H1 (cell line): ENCODE data around the gene MSI1. TPM values are rescaled to one million over a fixed set of nuclear protein-coding genes. Genes with fewer than 3 reads are reported as not detected.

Source experiments
- CTCF ChIA-PET: fragments of 300-600 bp; sonication (Branson Sonifier 250); formaldehyde crosslinking; loops from one replicate; lab custom pipeline; 2021; ENCODE audit not compliant: partially characterized antibody; lab: Charles Lee
- POLR2A ChIA-PET: fragments of 300-600 bp; sonication (Branson Sonifier 250); formaldehyde crosslinking; loops from one replicate; lab custom pipeline; 2021; ENCODE audit warnings: inconsistent platforms; ENCODE audit not compliant: partially characterized antibody; lab: Charles Lee
- DNase-seq, 2 experiments: peaks; one replicate each; pipeline versions ENCODE4 v3.0.0 to v3.0.0-alpha.2; 2010 to 2022; ENCODE audit warnings: low spot score in 2 of 2, low read depth in 1 of 2, mixed read lengths in 1 of 2
- FAIRE-seq: peaks from 2 replicates; lab custom pipeline; 2011; peaks lifted over from hg19 to GRCh38; lab: Jason Lieb, UNC
- H2AFZ ChIP-seq: 2 replicates; pipeline ENCODE4 v1.8.1; 2012; ENCODE audit warnings: low read length, inconsistent platforms
- H2AK5ac ChIP-seq: 2 replicates; pipeline ENCODE4 v1.6.1; 2013; ENCODE audit warnings: low read depth, low read length
- H2BK120ac ChIP-seq: replicated peaks from 2 replicates; pipeline ENCODE3; 2013; ENCODE audit warnings: low read depth, low read length, inconsistent platforms
- H2BK12ac ChIP-seq: 2 replicates; pipeline ENCODE4 v1.6.1; 2013; ENCODE audit warnings: low read depth, low read length
- H2BK15ac ChIP-seq: 2 replicates; pipeline ENCODE4 v1.6.1; 2013; ENCODE audit warnings: low read length
- H2BK20ac ChIP-seq: 2 replicates; pipeline ENCODE4 v1.6.1; 2013; ENCODE audit warnings: low read length
- H2BK5ac ChIP-seq: 2 replicates; pipeline ENCODE4 v1.6.1; 2013; ENCODE audit warnings: low read depth, low read length
- H3K14ac ChIP-seq: 2 replicates; pipeline ENCODE4 v1.6.1; 2013; ENCODE audit warnings: inconsistent platforms; ENCODE audit not compliant: insufficient read length
- H3K18ac ChIP-seq: 2 replicates; pipeline ENCODE4 v1.6.1; 2013; ENCODE audit warnings: low read length; ENCODE audit errors: extremely low read depth
- H3K23ac ChIP-seq: 2 replicates; pipeline ENCODE4 v1.6.1; 2013; ENCODE audit warnings: inconsistent platforms; ENCODE audit not compliant: insufficient read length
- H3K23me2 ChIP-seq: 2 replicates; pipeline ENCODE4 v1.6.1; 2013; ENCODE audit warnings: low read depth, low read length
- H3K27ac ChIP-seq: 2 replicates; pipeline ENCODE4 v1.6.1; 2011; ENCODE audit warnings: low read depth, low read length, inconsistent platforms
- H3K27me3 ChIP-seq, 4 experiments: replicated peaks in 1 of 4; 1 replicate in 1 of 4; 2 replicates in 3 of 4; pipeline versions ENCODE4 v1.6.1 to v1.8.1; 2011 to 2013; ENCODE audit warnings: low read length in 3 of 4, mild to moderate bottlenecking in 3 of 4, inconsistent platforms in 2 of 4, mixed read lengths in 2 of 4, moderate library complexity in 1 of 4; ENCODE audit not compliant: control insufficient read depth in 3 of 4, insufficient read depth in 3 of 4; ENCODE audit errors: extremely low read depth in 1 of 4
- H3K36me3 ChIP-seq, 4 experiments: 2 replicates each; pipeline versions ENCODE4 v1.6.1 to v1.8.1; 2011 to 2013; ENCODE audit warnings: mild to moderate bottlenecking in 4 of 4, low read length in 3 of 4, moderate library complexity in 2 of 4, control low read depth in 1 of 4, inconsistent platforms in 1 of 4; ENCODE audit not compliant: insufficient read depth in 4 of 4, control insufficient read depth in 2 of 4
- H3K4ac ChIP-seq: replicated peaks from 2 replicates; pipeline ENCODE3; 2013; ENCODE audit warnings: low read length, low read depth, mixed read lengths, inconsistent platforms; ENCODE audit not compliant: insufficient read length
- H3K4me1 ChIP-seq, 4 experiments: replicated peaks in 1 of 4; 1 replicate in 1 of 4; 2 replicates in 3 of 4; pipeline versions ENCODE4 v1.6.1 to v1.8.1; 2011 to 2013; ENCODE audit warnings: low read length in 3 of 4, inconsistent platforms in 2 of 4, mixed read lengths in 1 of 4; ENCODE audit not compliant: insufficient read depth in 4 of 4, control insufficient read depth in 3 of 4
- H3K4me2 ChIP-seq, 2 experiments: 2 replicates each; pipeline versions ENCODE4 v1.6.1 to v1.8.1; 2011 to 2013; ENCODE audit warnings: low read depth in 2 of 2, low read length in 2 of 2, control low read depth in 1 of 2, inconsistent platforms in 1 of 2, mild to moderate bottlenecking in 1 of 2; ENCODE audit not compliant: insufficient read depth in 1 of 2
- H3K4me3 ChIP-seq, 4 experiments: fragments of 200-600, 300-600 bp in 1 of 4; sonication (generic), shearing (Covaris generic), sonication (Bioruptor Twin) in 1 of 4; 2 replicates each; pipeline versions ENCODE4 v1.5.1 to v1.8.1; 2011 to 2016; ENCODE audit warnings: low read length in 4 of 4, low read depth in 3 of 4, control low read depth in 2 of 4, inconsistent platforms in 2 of 4, mild to moderate bottlenecking in 2 of 4, mixed read lengths in 1 of 4, moderate library complexity in 1 of 4; ENCODE audit not compliant: insufficient read depth in 2 of 4; ENCODE audit errors: extremely low read depth in 1 of 4
- H3K56ac ChIP-seq: replicated peaks from 2 replicates; pipeline ENCODE3; 2013; ENCODE audit warnings: low read depth, mild to moderate bottlenecking, mixed read lengths, low read length, inconsistent platforms; ENCODE audit not compliant: insufficient read length
- H3K79me1 ChIP-seq: 2 replicates; pipeline ENCODE4 v1.6.1; 2013; ENCODE audit warnings: low read depth, low read length, control low read depth
- H3K79me2 ChIP-seq, 2 experiments: 2 replicates each; pipeline versions ENCODE4 v1.6.1 to v1.8.1; 2012 to 2013; ENCODE audit warnings: low read length in 2 of 2, mild to moderate bottlenecking in 2 of 2, inconsistent platforms in 1 of 2; ENCODE audit not compliant: insufficient read depth in 2 of 2, control insufficient read depth in 1 of 2
- H3K9ac ChIP-seq, 4 experiments: replicated peaks in 1 of 4; 1 replicate in 1 of 4; 2 replicates in 3 of 4; pipeline versions ENCODE4 v1.6.1 to v1.8.1; 2011 to 2013; ENCODE audit warnings: low read depth in 3 of 4, low read length in 3 of 4, control low read depth in 2 of 4, mild to moderate bottlenecking in 2 of 4, moderate library complexity in 2 of 4, inconsistent platforms in 1 of 4; ENCODE audit errors: extremely low read depth in 1 of 4
- H3K9me3 ChIP-seq, 2 experiments: 2 replicates each; pipeline versions ENCODE4 v1.6.1 to v1.8.1; 2012 to 2013; ENCODE audit warnings: mild to moderate bottlenecking in 2 of 2, moderate library complexity in 2 of 2, control low read depth in 1 of 2, inconsistent platforms in 1 of 2, low read depth in 1 of 2, low read length in 1 of 2, mixed read lengths in 1 of 2; ENCODE audit not compliant: insufficient read depth in 2 of 2
- H4K20me1 ChIP-seq, 2 experiments: replicated peaks in 1 of 2; 2 replicates each; pipeline versions ENCODE3 to v1.8.1; 2011 to 2013; ENCODE audit warnings: inconsistent platforms in 2 of 2, low read length in 2 of 2, mild to moderate bottlenecking in 1 of 2; ENCODE audit not compliant: insufficient read depth in 2 of 2, control insufficient read depth in 1 of 2
- H4K5ac ChIP-seq: 2 replicates; pipeline ENCODE4 v1.6.1; 2013; ENCODE audit warnings: low read length, low read depth, mixed read lengths, inconsistent platforms; ENCODE audit not compliant: insufficient read length
- H4K8ac ChIP-seq: 2 replicates; pipeline ENCODE4 v1.8.0; 2013; ENCODE audit warnings: mild to moderate bottlenecking, moderate library complexity, low read length, inconsistent platforms; ENCODE audit not compliant: insufficient read depth; ENCODE audit errors: extremely low read depth
- H4K91ac ChIP-seq: replicated peaks from 2 replicates; pipeline ENCODE3; 2013; ENCODE audit warnings: low read length, mixed read lengths, inconsistent platforms; ENCODE audit not compliant: insufficient read length
- BRCA1 ChIP-seq: IDR thresholded peaks from 2 replicates; pipeline ENCODE4 v1.6.1; 2012; ENCODE audit warnings: low read depth, low read length, improper control_type of control experiment
- EGR1 ChIP-seq: IDR thresholded peaks from 2 replicates; pipeline ENCODE4 v1.6.1; 2011; ENCODE audit warnings: low read depth, low read length, borderline replicate concordance
- EZH2 ChIP-seq: fragments of 200-600 bp; sonication (generic); IDR thresholded peaks from 2 replicates; pipeline ENCODE4 v1.7.1; 2012; ENCODE audit warnings: low read depth, mild to moderate bottlenecking, moderate library complexity, low read length, inconsistent platforms; ENCODE audit not compliant: severe bottlenecking
- FOSL1 ChIP-seq: IDR thresholded peaks from 2 replicates; pipeline ENCODE4 v1.6.1; 2011; ENCODE audit warnings: mild to moderate bottlenecking, low read depth, low read length, moderate library complexity; ENCODE audit not compliant: insufficient read depth
- GTF2F1 ChIP-seq: IDR thresholded peaks from 2 replicates; pipeline ENCODE4 v1.6.1; 2012; ENCODE audit warnings: low read depth, low read length, improper control_type of control experiment, borderline replicate concordance
- JUND ChIP-seq: IDR thresholded peaks from 2 replicates; pipeline ENCODE4 v1.6.1; 2011; ENCODE audit warnings: mild to moderate bottlenecking, improper control_type of control experiment, low read length
- KDM1A ChIP-seq: fragments of 200-600, 300-600 bp; sonication (generic); IDR thresholded peaks from 2 replicates; pipeline ENCODE4 v1.7.1; 2016; ENCODE audit warnings: mild to moderate bottlenecking, low read length, borderline replicate concordance
- POLR2AphosphoS5 ChIP-seq: IDR thresholded peaks from 2 replicates; pipeline ENCODE4 v1.6.1; 2011; ENCODE audit warnings: low read depth, low read length
- RBBP5 ChIP-seq: IDR thresholded peaks from 2 replicates; pipeline ENCODE4 v1.7.1; 2012; ENCODE audit warnings: low read depth, mild to moderate bottlenecking, inconsistent platforms, low read length, moderate library complexity, borderline replicate concordance
- RFX5 ChIP-seq: IDR thresholded peaks from 2 replicates; pipeline ENCODE4 v1.6.1; 2011; ENCODE audit warnings: low read depth, low read length, improper control_type of control experiment, borderline replicate concordance
- TAF7 ChIP-seq: optimal IDR thresholded peaks from 2 replicates; pipeline ENCODE3; 2011; ENCODE audit warnings: low read depth, mild to moderate bottlenecking, inconsistent platforms, low read length, moderate library complexity, borderline replicate concordance
- WGBS, 2 experiments: shearing (Covaris generic) in 1 of 2; methylation state at CpG; one replicate each; pipeline versions ENCODE4 v1.1.6 to v1.1.7; 2013 to 2015; ENCODE audit warnings: low lambda C conversion rate in 2 of 2, mixed read lengths in 2 of 2, inconsistent platforms in 1 of 2, low coverage in 1 of 2, missing lambda C conversion rate in 1 of 2; ENCODE audit not compliant: insufficient replicate concordance in 2 of 2, insufficient coverage in 1 of 2, insufficient read length in 1 of 2; ENCODE audit errors: extremely low coverage in 1 of 2, missing lambda C conversion rate in 1 of 2; 5-methylcytosine and 5-hydroxymethylcytosine counted together
- polyA plus RNA-seq, 7 experiments: library from polyadenylated mRNA; depleted of rRNA in 3 of 7; stranded (reverse) in 5 of 7; unstranded in 2 of 7; fragments of >200 nt in 5 of 7; fragments of 200-250 nt in 2 of 7; gene quantifications; 1 replicate in 5 of 7; 2 replicates in 1 of 7; 4 replicates in 1 of 7; pipeline versions ENCODE4 v1.2.1 to v1.2.3, GENCODE V29; 2011 to 2013; ENCODE audit warnings: missing spikeins in 2 of 7, mixed read lengths in 2 of 7
- total RNA-seq: library from RNA; stranded (reverse); fragmentation: NEBNext Ultra II Directional; extraction: Animal tissue kit (Norgen Biotek cat#: 25700); gene quantifications from 2 replicates; pipeline ENCODE4 v1.2.1, GENCODE V29; 2021

MSI1 gene
- total and polyA plus RNA-seq, 2 of the 8 experiments (the other 6 are each of a cell fraction or from before 2014, with no cell fraction given) = 13.5 to 51.9 TPM

DNA sequence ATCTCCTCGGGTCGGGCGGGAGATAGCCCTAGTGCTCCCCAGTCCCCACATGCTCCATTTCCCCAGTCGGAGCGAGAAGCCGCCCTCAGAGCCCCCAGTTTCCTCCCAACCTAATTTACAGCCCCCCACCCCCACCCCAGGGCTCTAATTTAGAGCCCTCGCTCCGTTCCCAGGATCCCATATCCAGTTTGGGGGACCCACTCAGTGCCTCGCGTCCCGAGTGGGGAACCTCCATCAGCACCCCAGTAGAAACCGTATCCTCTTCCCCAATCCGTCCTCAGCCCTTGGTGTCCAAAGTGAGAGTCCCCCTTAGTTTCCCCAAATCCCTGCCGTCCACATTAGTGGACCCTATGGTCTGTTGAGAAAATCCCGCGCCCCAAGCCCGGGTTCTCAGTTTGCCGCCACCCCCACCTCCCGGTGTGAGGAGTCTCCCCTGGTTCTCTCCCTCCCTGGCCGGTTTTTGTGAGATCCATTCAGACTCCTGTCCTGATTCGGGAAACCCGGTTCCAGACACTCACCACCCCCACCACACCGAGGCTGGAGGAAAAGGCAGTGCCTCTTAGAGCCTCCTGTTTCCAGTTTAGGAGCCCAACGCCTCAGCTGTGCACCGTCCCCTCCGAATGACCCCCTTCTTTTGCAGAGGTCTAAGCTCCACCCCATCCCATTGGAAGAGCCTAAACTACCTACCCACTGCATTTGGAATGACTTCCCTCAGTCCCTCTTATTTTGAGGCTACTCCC lies 809 bp upstream of the MSI1 start:
- Histone ChIP-seq H2BK12ac (peak overlapping the region; percentile 42), H2BK5ac (0 out of 2 replicates have a peak overlapping the region, but pooled peaks have one; percentile 52), H3K4me1 (peaks cover 14 to 24% (median 18%) of the 10 kb centered on the region in 4 experiments), H3K36me3 (peaks cover 0 to 11% (median 2%) of the 10 kb centered on the region in 4 experiments; a peak in 3 of 8 replicates), H3K23me2 (peaks cover 17% of the 10 kb centered on the region), H4K8ac (peak overlapping the region; percentile 40; the same call in 1 of the 2 replicates), H2AFZ (no peak overlapping the region), H4K20me1 (peaks cover 0 to 11% of the 10 kb centered on the region in 2 experiments), H3K9me3 (no peaks in the 10 kb centered on the region), H3K27me3 (peaks cover 0 to 8% (median 6%) of the 10 kb centered on the region in 4 experiments; a peak in 4 of 7 replicates), H3K79me2 (peaks cover 0 to 26% of the 10 kb centered on the region in 2 experiments; a peak in 2 of 4 replicates), H3K27ac (no peak overlapping the region; the same call in 1 of the 2 replicates), H4K91ac (no peak overlapping the region), H2AK5ac (no peak overlapping the region), H3K79me1 (peaks cover 5% of the 10 kb centered on the region; the same call in 1 of the 2 replicates), H3K4ac (peak overlapping the region; percentile 24), H2BK20ac (no peak overlapping the region), H3K4me3 (peak overlapping the region; percentile 47 to 84 (median 69)), H4K5ac (no peak overlapping the region), H3K9ac (peak overlapping the region in 3 of 4 experiments; percentile 29 to 65 (median 45); a peak in 3 of 7 replicates), H3K56ac (no peak overlapping the region), H2BK15ac (0 out of 2 replicates have a peak overlapping the region, but pooled peaks have one; percentile 61), H3K23ac (no peak overlapping the region), H3K18ac (peak overlapping the region; percentile 81), H3K4me2 (peak overlapping the region; percentile 86 to 95), H2BK120ac (no peak overlapping the region), H3K14ac (no peak overlapping the region)
- peak; percentile 60 for FAIRE-seq
- ChIA-PET CTCF (interaction anchor here (0.7 to 2.1 kb wide), 6 partner anchors 9 to 69 kb away, joined by 3 to 8 read pairs (median 4); partner anchors contain the start of gene COX6A1), POLR2A (interaction anchor here (0.8 to 8.1 kb wide), 11 partner anchors 9 to 140 kb away, joined by 3 to 78 read pairs (median 5); partner anchors contain the start of genes RNU4-1 and RNU4-2)
- no peak for DNase-seq
- 2% methylated on average over 26 of the region's 26 CpGs; no CpG with 5 or more reads in 1 of the 2 experiments for WGBS, 2 experiments
- TF ChIP-seq TAF7 (no peak), JUND (no peak), RBBP5 (no peak), RFX5 (no peak), GTF2F1 (no peak), KDM1A (no peak), FOSL1 (no peak), EGR1 (no peak), EZH2 (no peak), BRCA1 (no peak), POLR2AphosphoS5 (no peak)
